Neutrophil (primary cell): Measurements from ENCODE around the gene SPATA31C1.
"Not testable (repeated sequence)": the region's sequence is repeated elsewhere in the genome, so short reads cannot be mapped to it uniquely, and the experiment has no call there.

Source experiments
- H3K27ac ChIP-seq: fragments of 200-600 bp; sonication (generic); 2 replicates; pipeline ENCODE4 v1.5.1; 2016; ENCODE audit warnings: mild to moderate bottlenecking, moderate library complexity
- H3K27me3 ChIP-seq: fragments of 200-600 bp; sonication (generic); 2 replicates; pipeline ENCODE4 v1.6.0; 2016; ENCODE audit warnings: mild to moderate bottlenecking
- H3K36me3 ChIP-seq: fragments of 200-600 bp; sonication (generic); 2 replicates; pipeline ENCODE4 v1.5.1; 2017
- H3K4me1 ChIP-seq, 2 experiments: fragments of 200-600 bp in 1 of 2; sonication (generic) in 1 of 2; 1 replicate in 1 of 2; 2 replicates in 1 of 2; pipeline versions ENCODE4 v1.5.1 to v1.6.1; 2013 to 2016; ENCODE audit warnings: low read depth in 1 of 2, low read length in 1 of 2, mild to moderate bottlenecking in 1 of 2, moderate library complexity in 1 of 2; ENCODE audit not compliant: control insufficient read depth in 1 of 2, insufficient read depth in 1 of 2
- H3K4me3 ChIP-seq, 2 experiments: fragments of 200-600 bp in 1 of 2; sonication (generic) in 1 of 2; 1 replicate in 1 of 2; 2 replicates in 1 of 2; pipeline ENCODE4 v1.5.1; 2013 to 2016; ENCODE audit warnings: low read depth in 1 of 2, low read length in 1 of 2, mild to moderate bottlenecking in 1 of 2, moderate library complexity in 1 of 2
- H3K9me3 ChIP-seq: fragments of 200-600 bp; sonication (generic); 2 replicates; pipeline ENCODE4 v1.5.1; 2016
- CTCF ChIP-seq: fragments of 200-600 bp; sonication (generic); IDR thresholded peaks from 2 replicates; pipeline ENCODE4 v1.5.1; 2016; ENCODE audit warnings: antibody characterized with exemption

SPATA31C1 gene

GRCh38 chr9:87917662-87918061 lies at the start of gene SPATA31C1:
Gene SPATA31C1 (plus strand): TSS chr9:87917962.
- H3K9me3 ChIP-seq, H3K27ac ChIP-seq, H3K36me3 ChIP-seq, H3K27me3 ChIP-seq, H3K4me3 ChIP-seq, H3K4me1 ChIP-seq: not testable (repeated sequence)

- H3K4me3 ChIP-seq = no peak overlapping the region
- no peaks in the 10 kb centered on the region for H3K9me3 ChIP-seq
- H3K36me3 ChIP-seq = no peaks in the 10 kb centered on the region
- no peak overlapping the region for H3K27ac ChIP-seq
- no peaks in the 10 kb centered on the region for H3K27me3 ChIP-seq
- TF ChIP-seq CTCF = no peak
- H3K4me1 ChIP-seq = no peaks in the 10 kb centered on the region
Measured at GRCh38 chr9:87868175-87868574, 49.6 kb upstream of the SPATA31C1 start.

GRCh38 chr9:87868635-87869034 lies 49.1 kb upstream of the SPATA31C1 start:
- TF ChIP-seq CTCF = no peak
- no peak overlapping the region for H3K4me3 ChIP-seq
- H3K27me3 ChIP-seq = no peaks in the 10 kb centered on the region
- no peaks in the 10 kb centered on the region for H3K36me3 ChIP-seq
- H3K4me1 ChIP-seq = no peaks in the 10 kb centered on the region
- no peak overlapping the region for H3K27ac ChIP-seq
- H3K9me3 ChIP-seq = no peaks in the 10 kb centered on the region

GRCh38 chr9:87869082-87869481 lies 48.7 kb upstream of the SPATA31C1 start:
- H3K4me3 ChIP-seq = no peak overlapping the region
- H3K36me3 ChIP-seq = no peaks in the 10 kb centered on the region
- H3K27ac ChIP-seq = no peak overlapping the region
- no peak for TF ChIP-seq CTCF
- H3K4me1 ChIP-seq = no peaks in the 10 kb centered on the region
- H3K27me3 ChIP-seq = no peaks in the 10 kb centered on the region
- no peaks in the 10 kb centered on the region for H3K9me3 ChIP-seq

GRCh38 chr9:87871425-87872078 lies 46.2 kb upstream of the SPATA31C1 start:
- Histone ChIP-seq H3K9me3 (no peaks in the 10 kb centered on the region), H3K36me3 (no peaks in the 10 kb centered on the region), H3K4me3 (no peak overlapping the region), H3K4me1 (no peaks in the 10 kb centered on the region), H3K27ac (no peak overlapping the region), H3K27me3 (no peaks in the 10 kb centered on the region)
- no peak for TF ChIP-seq CTCF

- Histone ChIP-seq H3K27ac (no peak overlapping the region), H3K9me3 (no peaks in the 10 kb centered on the region), H3K36me3 (no peaks in the 10 kb centered on the region), H3K4me1 (no peaks in the 10 kb centered on the region), H3K4me3 (no peak overlapping the region), H3K27me3 (no peaks in the 10 kb centered on the region)
- no peak for TF ChIP-seq CTCF
Measured at GRCh38 chr9:87872079-87872624, 45.6 kb upstream of the SPATA31C1 start.
